ENCODE results near the gene ZEB1.

DNA sequence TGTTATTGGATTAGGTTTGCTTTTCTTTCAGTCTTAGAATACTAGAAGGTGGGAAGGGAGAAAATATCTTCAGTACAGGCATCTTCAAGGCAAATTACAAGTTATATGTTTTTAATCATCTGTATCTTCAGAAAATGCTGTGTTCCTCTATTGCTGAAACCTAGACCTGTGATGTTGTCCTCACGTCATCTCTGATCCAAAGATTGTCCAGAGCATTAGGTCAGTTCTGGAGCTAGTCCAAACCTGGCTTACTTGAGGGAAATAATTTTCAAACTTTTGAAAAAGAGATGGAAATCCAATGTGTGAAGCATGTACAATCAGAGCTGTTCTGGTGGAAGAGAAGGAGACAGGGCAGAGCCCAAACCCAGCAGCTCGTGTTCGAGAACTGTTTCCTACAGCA, 217.3 kb downstream of the ZEB1 start:
- TF ChIP-seq, protein P1, sequence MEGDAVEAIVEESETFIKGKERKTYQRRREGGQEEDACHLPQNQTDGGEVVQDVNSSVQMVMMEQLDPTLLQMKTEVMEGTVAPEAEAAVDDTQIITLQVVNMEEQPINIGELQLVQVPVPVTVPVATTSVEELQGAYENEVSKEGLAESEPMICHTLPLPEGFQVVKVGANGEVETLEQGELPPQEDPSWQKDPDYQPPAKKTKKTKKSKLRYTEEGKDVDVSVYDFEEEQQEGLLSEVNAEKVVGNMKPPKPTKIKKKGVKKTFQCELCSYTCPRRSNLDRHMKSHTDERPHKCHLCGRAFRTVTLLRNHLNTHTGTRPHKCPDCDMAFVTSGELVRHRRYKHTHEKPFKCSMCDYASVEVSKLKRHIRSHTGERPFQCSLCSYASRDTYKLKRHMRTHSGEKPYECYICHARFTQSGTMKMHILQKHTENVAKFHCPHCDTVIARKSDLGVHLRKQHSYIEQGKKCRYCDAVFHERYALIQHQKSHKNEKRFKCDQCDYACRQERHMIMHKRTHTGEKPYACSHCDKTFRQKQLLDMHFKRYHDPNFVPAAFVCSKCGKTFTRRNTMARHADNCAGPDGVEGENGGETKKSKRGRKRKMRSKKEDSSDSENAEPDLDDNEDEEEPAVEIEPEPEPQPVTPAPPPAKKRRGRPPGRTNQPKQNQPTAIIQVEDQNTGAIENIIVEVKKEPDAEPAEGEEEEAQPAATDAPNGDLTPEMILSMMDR (conservative IDR thresholded peaks at IDR 0.05) = no peak
- TF ChIP-seq ZFX (IDR thresholded peaks at IDR 0.05) = no peak
